HepG2 (cell line): ENCODE results near the gene PDCD2L. TPM values are rescaled to one million over a fixed set of nuclear protein-coding genes. Genes with fewer than 3 reads are reported as not detected.
A peak's percentile ranks its signal among the peaks of the same experiment; 100 is the strongest.

Experiments used
- FOXO1 ChIP-seq: sonication (generic); formaldehyde crosslinking; IDR thresholded peaks from 2 replicates; pipeline ENCODE4 v1.4.0; 2020; ENCODE audit warnings: missing genetic modification reagents
- HIVEP1 ChIP-seq: sonication (generic); formaldehyde crosslinking; IDR thresholded peaks from 2 replicates; pipeline ENCODE4 v1.4.0; 2020; ENCODE audit warnings: mild to moderate bottlenecking, missing genetic modification reagents
- MED13 ChIP-seq: sonication (generic); formaldehyde crosslinking; IDR thresholded peaks from 2 replicates; pipeline ENCODE4 v1.5.0; 2020; ENCODE audit warnings: missing genetic modification reagents
- MTA1 ChIP-seq: sonication (generic); formaldehyde crosslinking; IDR thresholded peaks from 2 replicates; pipeline ENCODE4 v1.4.0; 2020; ENCODE audit warnings: missing genetic modification reagents, mild to moderate bottlenecking, borderline replicate concordance
- MTF1 ChIP-seq: sonication (generic); formaldehyde crosslinking; IDR thresholded peaks from 2 replicates; pipeline ENCODE4 v1.5.0; 2020; ENCODE audit warnings: missing genetic modification reagents
- RARA ChIP-seq: IDR thresholded peaks from 2 replicates; pipeline ENCODE4 v1.6.1; 2016; ENCODE audit warnings: missing genetic modification reagents, missing compliant biosample characterization
- TARDBP ChIP-seq: sonication (generic); formaldehyde crosslinking; IDR thresholded peaks from 2 replicates; pipeline ENCODE4 v1.8.0; 2022; ENCODE audit warnings: mild to moderate bottlenecking, missing genetic modification reagents
- WIZ ChIP-seq: sonication (generic); formaldehyde crosslinking; IDR thresholded peaks from 2 replicates; pipeline ENCODE4 v1.5.1; 2020; ENCODE audit warnings: mild to moderate bottlenecking, missing genetic modification reagents
- ZEB1 ChIP-seq: IDR thresholded peaks from 2 replicates; pipeline ENCODE4 v1.6.1; 2012; ENCODE audit warnings: mild to moderate bottlenecking, low read depth, inconsistent platforms; ENCODE audit not compliant: insufficient replicate concordance
- ZNF251 ChIP-seq: sonication (generic); formaldehyde crosslinking; IDR thresholded peaks from 2 replicates; pipeline ENCODE4 v1.9.0; 2021; ENCODE audit warnings: mild to moderate bottlenecking, missing genetic modification reagents
- ZNF260 ChIP-seq: sonication (generic); formaldehyde crosslinking; IDR thresholded peaks from 2 replicates; pipeline ENCODE4 v1.4.0; 2020; ENCODE audit warnings: missing genetic modification reagents, low read depth, mild to moderate bottlenecking, borderline replicate concordance
- ZNF33B ChIP-seq: sonication (generic); formaldehyde crosslinking; IDR thresholded peaks from 2 replicates; pipeline ENCODE4 v1.5.1; 2020; ENCODE audit warnings: mild to moderate bottlenecking, missing genetic modification reagents
- ZNF569 ChIP-seq: sonication (generic); formaldehyde crosslinking; IDR thresholded peaks from 2 replicates; pipeline ENCODE4 v1.5.0; 2020; ENCODE audit warnings: mild to moderate bottlenecking, missing genetic modification reagents, moderate library complexity, borderline replicate concordance
- ZNF678 ChIP-seq: sonication (generic); formaldehyde crosslinking; IDR thresholded peaks from 2 replicates; pipeline ENCODE4 v1.4.0; 2020; ENCODE audit warnings: mild to moderate bottlenecking, missing genetic modification reagents
- ZNF7 ChIP-seq: IDR thresholded peaks from 2 replicates; pipeline ENCODE4 v1.6.1; 2016; ENCODE audit warnings: missing biosample characterization, missing genetic modification reagents
- polyA plus RNA-seq, 8 experiments: library from polyadenylated mRNA; depleted of rRNA in 3 of 8; stranded (reverse) in 7 of 8; unstranded in 1 of 8; fragments of >200 nt; fragmentation: Illumina TruSeq in 4 of 8; extraction: Trizol in 4 of 8; gene quantifications; 2 replicates each; pipeline versions ENCODE4 v1.2.1 to v1.2.3, GENCODE V29; 2011 to 2016; ENCODE audit warnings: low read depth in 4 of 8, missing spikeins in 1 of 8, mixed read lengths in 1 of 8; ENCODE audit not compliant: insufficient read depth in 1 of 8
- total RNA-seq, 5 experiments: library from RNA; depleted of rRNA; stranded (reverse); fragments of >200 nt; fragmentation: Illumina TruSeq; extraction: Trizol; gene quantifications; 2 replicates each; pipeline ENCODE4 v1.2.3, GENCODE V29; 2016; ENCODE audit warnings: low read depth in 1 of 5
- TF ChIP-seq, protein P1 (sequence below), 2 experiments: sonication (generic) in 1 of 2; formaldehyde crosslinking in 1 of 2; IDR thresholded peaks; 2 replicates each; pipeline versions ENCODE4 v1.4.0 to v1.6.1; 2018 to 2020; ENCODE audit warnings: missing genetic modification reagents in 2 of 2, borderline replicate concordance in 1 of 2, low read depth in 1 of 2, mild to moderate bottlenecking in 1 of 2, missing biosample characterization in 1 of 2
- TF ChIP-seq, protein P2 (sequence below): sonication (generic); formaldehyde crosslinking; IDR thresholded peaks from 2 replicates; pipeline ENCODE4 v1.8.1; 2023; ENCODE audit warnings: mild to moderate bottlenecking, inconsistent platforms, moderate library complexity, missing genetic modification reagents, borderline replicate concordance
- TF ChIP-seq, protein P3 (sequence below): sonication (generic); formaldehyde crosslinking; IDR thresholded peaks from 2 replicates; pipeline ENCODE4 v1.9.0; 2021; ENCODE audit warnings: missing genetic modification reagents, borderline replicate concordance
- TF ChIP-seq, protein P4 (sequence below): sonication (generic); formaldehyde crosslinking; IDR thresholded peaks from 2 replicates; pipeline ENCODE4 v1.5.1; 2020; ENCODE audit warnings: missing genetic modification reagents, mild to moderate bottlenecking, borderline replicate concordance

The PDCD2L gene
- total and polyA plus RNA-seq, 2 of the 13 experiments (the other 11 are each of a cell fraction or from before 2014, with no cell fraction given), result 29.3 to 35.2 TPM

GRCh38 chr19:34404109-34404909, at the start of gene PDCD2L (continued):
- TF ChIP-seq ZNF260 (0 out of 2 replicates have a peak, but pooled peaks have one; percentile 43), FOXO1 (CRISPR knock-in tag) (peak; percentile 46), WIZ (no peak), ZNF678 (0 out of 2 replicates have a peak, but pooled peaks have one; percentile 43), ZNF251 (0 out of 2 replicates have a peak, but pooled peaks have one; percentile 8), RARA (CRISPR knock-in tag) (no peak; the same call in 1 of the 2 replicates), TARDBP (CRISPR knock-in tag) (no peak), HIVEP1 (peak; percentile 58; the same call in 1 of the 2 replicates), ZNF7 (no peak), ZNF33B (CRISPR knock-in tag) (0 out of 2 replicates have a peak, but pooled peaks have one; percentile 66), MTF1 (CRISPR knock-in tag) (peak; percentile 65; the same call in 1 of the 2 replicates), ZNF569 (CRISPR knock-in tag) (no peak; the same call in 1 of the 2 replicates), MTA1 (CRISPR knock-in tag) (peak; percentile 67; the same call in 1 of the 2 replicates), ZEB1 (peak; percentile 52), MED13 (CRISPR knock-in tag) (peak; percentile 38)
- TF ChIP-seq, protein P1, sequence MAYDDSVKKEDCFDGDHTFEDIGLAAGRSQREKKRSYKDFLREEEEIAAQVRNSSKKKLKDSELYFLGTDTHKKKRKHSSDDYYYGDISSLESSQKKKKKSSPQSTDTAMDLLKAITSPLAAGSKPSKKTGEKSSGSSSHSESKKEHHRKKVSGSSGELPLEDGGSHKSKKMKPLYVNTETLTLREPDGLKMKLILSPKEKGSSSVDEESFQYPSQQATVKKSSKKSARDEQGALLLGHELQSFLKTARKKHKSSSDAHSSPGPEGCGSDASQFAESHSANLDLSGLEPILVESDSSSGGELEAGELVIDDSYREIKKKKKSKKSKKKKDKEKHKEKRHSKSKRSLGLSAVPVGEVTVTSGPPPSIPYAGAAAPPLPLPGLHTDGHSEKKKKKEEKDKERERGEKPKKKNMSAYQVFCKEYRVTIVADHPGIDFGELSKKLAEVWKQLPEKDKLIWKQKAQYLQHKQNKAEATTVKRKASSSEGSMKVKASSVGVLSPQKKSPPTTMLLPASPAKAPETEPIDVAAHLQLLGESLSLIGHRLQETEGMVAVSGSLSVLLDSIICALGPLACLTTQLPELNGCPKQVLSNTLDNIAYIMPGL (CRISPR knock-in tag; IDR thresholded peaks at IDR 0.05; ENCODE audit: borderline replicate concordance in 1 of 2, low read depth in 1 of 2), result peak in 1 of 2 experiments; percentile 15; a peak in 2 of 4 replicates
- TF ChIP-seq, protein P2, sequence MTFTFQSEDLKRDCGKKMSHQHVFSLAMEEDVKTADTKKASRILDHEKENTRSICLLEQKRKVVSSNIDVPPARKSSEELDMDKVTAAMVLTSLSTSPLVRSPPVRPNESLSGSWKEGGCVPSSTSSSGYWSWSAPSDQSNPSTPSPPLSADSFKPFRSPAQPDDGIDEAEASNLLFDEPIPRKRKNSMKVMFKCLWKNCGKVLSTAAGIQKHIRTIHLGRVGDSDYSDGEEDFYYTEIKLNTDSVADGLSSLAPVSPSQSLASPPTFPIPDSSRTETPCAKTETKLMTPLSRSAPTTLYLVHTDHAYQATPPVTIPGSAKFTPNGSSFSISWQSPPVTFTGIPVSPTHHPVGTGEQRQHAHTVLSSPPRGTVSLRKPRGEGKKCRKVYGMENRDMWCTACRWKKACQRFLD (CRISPR knock-in tag), result peak; percentile 91; the same call in 1 of the 2 replicates
- TF ChIP-seq, protein P3, sequence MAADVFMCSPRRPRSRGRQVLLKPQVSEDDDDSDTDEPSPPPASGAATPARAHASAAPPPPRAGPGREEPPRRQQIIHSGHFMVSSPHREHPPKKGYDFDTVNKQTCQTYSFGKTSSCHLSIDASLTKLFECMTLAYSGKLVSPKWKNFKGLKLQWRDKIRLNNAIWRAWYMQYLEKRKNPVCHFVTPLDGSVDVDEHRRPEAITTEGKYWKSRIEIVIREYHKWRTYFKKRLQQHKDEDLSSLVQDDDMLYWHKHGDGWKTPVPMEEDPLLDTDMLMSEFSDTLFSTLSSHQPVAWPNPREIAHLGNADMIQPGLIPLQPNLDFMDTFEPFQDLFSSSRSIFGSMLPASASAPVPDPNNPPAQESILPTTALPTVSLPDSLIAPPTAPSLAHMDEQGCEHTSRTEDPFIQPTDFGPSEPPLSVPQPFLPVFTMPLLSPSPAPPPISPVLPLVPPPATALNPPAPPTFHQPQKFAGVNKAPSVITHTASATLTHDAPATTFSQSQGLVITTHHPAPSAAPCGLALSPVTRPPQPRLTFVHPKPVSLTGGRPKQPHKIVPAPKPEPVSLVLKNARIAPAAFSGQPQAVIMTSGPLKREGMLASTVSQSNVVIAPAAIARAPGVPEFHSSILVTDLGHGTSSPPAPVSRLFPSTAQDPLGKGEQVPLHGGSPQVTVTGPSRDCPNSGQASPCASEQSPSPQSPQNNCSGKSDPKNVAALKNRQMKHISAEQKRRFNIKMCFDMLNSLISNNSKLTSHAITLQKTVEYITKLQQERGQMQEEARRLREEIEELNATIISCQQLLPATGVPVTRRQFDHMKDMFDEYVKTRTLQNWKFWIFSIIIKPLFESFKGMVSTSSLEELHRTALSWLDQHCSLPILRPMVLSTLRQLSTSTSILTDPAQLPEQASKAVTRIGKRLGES (CRISPR knock-in tag), result 0 out of 2 replicates have a peak, but pooled peaks have one; percentile 20
- TF ChIP-seq, protein P4, sequence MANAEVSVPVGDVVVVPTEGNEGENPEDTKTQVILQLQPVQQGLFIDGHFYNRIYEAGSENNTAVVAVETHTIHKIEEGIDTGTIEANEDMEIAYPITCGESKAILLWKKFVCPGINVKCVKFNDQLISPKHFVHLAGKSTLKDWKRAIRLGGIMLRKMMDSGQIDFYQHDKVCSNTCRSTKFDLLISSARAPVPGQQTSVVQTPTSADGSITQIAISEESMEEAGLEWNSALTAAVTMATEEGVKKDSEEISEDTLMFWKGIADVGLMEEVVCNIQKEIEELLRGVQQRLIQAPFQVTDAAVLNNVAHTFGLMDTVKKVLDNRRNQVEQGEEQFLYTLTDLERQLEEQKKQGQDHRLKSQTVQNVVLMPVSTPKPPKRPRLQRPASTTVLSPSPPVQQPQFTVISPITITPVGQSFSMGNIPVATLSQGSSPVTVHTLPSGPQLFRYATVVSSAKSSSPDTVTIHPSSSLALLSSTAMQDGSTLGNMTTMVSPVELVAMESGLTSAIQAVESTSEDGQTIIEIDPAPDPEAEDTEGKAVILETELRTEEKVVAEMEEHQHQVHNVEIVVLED, result peak; percentile 74
